Activated CD8-positive, alpha-beta memory T cell treated with anti-CD3 and anti-CD28 coated beads for 24 hours (primary cell): ENCODE data around the gene RPL37A.

Experiments
- DNase-seq: peaks from one replicate; pipeline ENCODE4 v3.0.0-alpha.2; 2020

The RPL37A gene

GRCh38 chr2:216498379-216499352 lies at the start of gene RPL37A:
TSS of gene RPL37A (plus strand) at chr2:216498844. CDS start at chr2:216498875, 31 bp downstream.
- DNase-seq: peak; percentile 93

- no peak for DNase-seq
These were observed 48.3 kb upstream of the RPL37A start for GRCh38 chr2:216450346-216450745.

- no peak for DNase-seq
These were observed 47.9 kb upstream of the RPL37A start for GRCh38 chr2:216450784-216451183.

GRCh38 chr2:216453955-216454614 lies 44.6 kb upstream of the RPL37A start:
- DNase-seq: no peak

GRCh38 chr2:216463148-216463547 lies 35.5 kb upstream of the RPL37A start:
- no peak for DNase-seq

- no peak for DNase-seq
These were observed 34.4 kb upstream of the RPL37A start for GRCh38 chr2:216464104-216464720.

- no peak for DNase-seq
These were observed 33.0 kb upstream of the RPL37A start for GRCh38 chr2:216465579-216466195.

GRCh38 chr2:216467845-216468244 lies 30.8 kb upstream of the RPL37A start:
- DNase-seq: no peak

- no peak for DNase-seq
These were observed 29.0 kb upstream of the RPL37A start for GRCh38 chr2:216469661-216470060.

- DNase-seq: no peak
These were observed 25.5 kb upstream of the RPL37A start for GRCh38 chr2:216473187-216473586.

- peak; percentile 61 for DNase-seq
These were observed 23.5 kb upstream of the RPL37A start for GRCh38 chr2:216474925-216475670.

- no peak for DNase-seq
These were observed 22.9 kb upstream of the RPL37A start for GRCh38 chr2:216475767-216476166.

GRCh38 chr2:216477283-216478035 lies 21.2 kb upstream of the RPL37A start:
- DNase-seq: no peak

- no peak for DNase-seq
These were observed 20.5 kb upstream of the RPL37A start for GRCh38 chr2:216478151-216478550.

GRCh38 chr2:216478791-216479190 lies 19.9 kb upstream of the RPL37A start:
- no peak for DNase-seq

GRCh38 chr2:216480221-216480620 lies 18.4 kb upstream of the RPL37A start:
- no peak for DNase-seq

- DNase-seq: no peak
These were observed 16.0 kb upstream of the RPL37A start for GRCh38 chr2:216482640-216483039.

- DNase-seq: no peak
These were observed 13.4 kb upstream of the RPL37A start for GRCh38 chr2:216485237-216485636.

GRCh38 chr2:216485745-216486144 lies 12.9 kb upstream of the RPL37A start:
- DNase-seq: no peak

GRCh38 chr2:216486271-216486670 lies 12.4 kb upstream of the RPL37A start:
- DNase-seq: no peak

- no peak for DNase-seq
These were observed 11.9 kb upstream of the RPL37A start for GRCh38 chr2:216486708-216487107.

GRCh38 chr2:216490061-216490460 lies 8.6 kb upstream of the RPL37A start:
- DNase-seq: no peak
